ENCODE measurements around the gene ELOVL7. TPM values are rescaled to one million over a fixed set of nuclear protein-coding genes. Genes with fewer than 3 reads are reported as not detected.
"Not testable (repeated sequence)": the region's sequence is repeated elsewhere in the genome, so short reads cannot be mapped to it uniquely, and the experiment has no call there.

Gene ELOVL7
- total RNA-seq, 1 experiment from 2014 or later: 20.0 TPM

- CTCF ChIA-PET: no interaction called here
- no TSS peak for BruUV-seq (replicated peaks)
- ATAC-seq: no peak
Observed at GRCh38 chr5:60738461-60738860, 105.6 kb downstream of the ELOVL7 start.

GRCh38 chr5:60730858-60731257 lies 113.2 kb downstream of the ELOVL7 start:
- BruUV-seq (replicated peaks); H2AFZ ChIP-seq (ENCODE audit: low read depth, low read length, poor library complexity, severe bottlenecking); H3K4me1 ChIP-seq (ENCODE audit: control insufficient read depth in 1 of 2, insufficient read depth in 2 of 2, low read length in 2 of 2); H3K4me3 ChIP-seq (replicated peaks in 1 of 2; ENCODE audit: low read depth in 1 of 2, low read length in 2 of 2); DNase-seq (ENCODE audit: low read depth, low spot score); H3K9me3 ChIP-seq (ENCODE audit: control insufficient read depth in 1 of 2, insufficient read depth in 1 of 2, low read depth in 1 of 2, low read length in 2 of 2); H4K20me1 ChIP-seq (ENCODE audit: insufficient read depth); H3K9me2 ChIP-seq (ENCODE audit: insufficient read depth); ATAC-seq; intact Hi-C loops (cut with micrococcal nuclease); POLR2A ChIA-PET; RAD21 ChIA-PET (ENCODE audit: low non-redundant PET in 1 of 2, low total read pairs in 2 of 2, uncharacterized antibody in 2 of 2, unreplicated experiment in 2 of 2); H3K79me2 ChIP-seq (ENCODE audit: insufficient read depth, low read length); H3K27ac ChIP-seq (ENCODE audit: low read depth, low read length); H3K9ac ChIP-seq (ENCODE audit: low read length); CTCF ChIA-PET; H3K36me3 ChIP-seq (ENCODE audit: control insufficient read depth in 1 of 2, insufficient read depth in 2 of 2, low read length in 2 of 2); H3K4me2 ChIP-seq (ENCODE audit: low read length); H3K27me3 ChIP-seq (ENCODE audit: insufficient read depth, low read length): not testable (repeated sequence)

More at GRCh38 chr5:60738461-60738860, 105.6 kb downstream of the ELOVL7 start:
- 0 out of 4 replicates have a peak, but pooled peaks cover 0 to 3% of the 10 kb centered on the region in 2 experiments for H3K9me3 ChIP-seq (ENCODE audit: control insufficient read depth in 1 of 2, insufficient read depth in 1 of 2, low read depth in 1 of 2, low read length in 2 of 2)
- H3K79me2 ChIP-seq (ENCODE audit: insufficient read depth, low read length): no peaks in the 10 kb centered on the region
- H3K36me3 ChIP-seq (ENCODE audit: control insufficient read depth in 1 of 2, insufficient read depth in 2 of 2, low read length in 2 of 2): no peaks in the 10 kb centered on the region
- H4K20me1 ChIP-seq (ENCODE audit: insufficient read depth): no peaks in the 10 kb centered on the region
- intact Hi-C loops (cut with micrococcal nuclease): no loop called here
- no peak for DNase-seq (ENCODE audit: low read depth, low spot score)
- TF ChIP-seq SIN3A (IDR thresholded peaks at IDR 0.05; ENCODE audit: low read depth): no peak
- TF ChIP-seq FOSL1 (IDR thresholded peaks at IDR 0.05; ENCODE audit: low read depth): no peak
- no peak for TF ChIP-seq MAX (IDR thresholded peaks at IDR 0.05)
- TF ChIP-seq RAD21 (IDR thresholded peaks at IDR 0.05; ENCODE audit: low read depth): no peak
- no peak for TF ChIP-seq JUND (IDR thresholded peaks at IDR 0.05)
- no peak for TF ChIP-seq SP1 (IDR thresholded peaks at IDR 0.05; ENCODE audit: low read depth)
- no peak for TF ChIP-seq POLR2A (IDR thresholded peaks at IDR 0.05; ENCODE audit: borderline replicate concordance, extremely low read depth, insufficient read depth, insufficient read length)
- TF ChIP-seq POLR2AphosphoS5 (IDR thresholded peaks at IDR 0.05; ENCODE audit: low read depth, low read length): no peak
- TF ChIP-seq EGR1 (IDR thresholded peaks at IDR 0.05; ENCODE audit: low read depth): no peak
- no peak for TF ChIP-seq SRF (IDR thresholded peaks at IDR 0.05; ENCODE audit: low read depth)
- TF ChIP-seq CBX3 (IDR thresholded peaks at IDR 0.05; ENCODE audit: low read depth): no peak
- no peak for TF ChIP-seq ZNF274 (IDR thresholded peaks at IDR 0.05; ENCODE audit: low read depth, low read length)
- no peaks in the 10 kb centered on the region for H3K4me1 ChIP-seq (ENCODE audit: control insufficient read depth in 1 of 2, insufficient read depth in 2 of 2, low read length in 2 of 2)
- H3K9me2 ChIP-seq (ENCODE audit: insufficient read depth): no peaks in the 10 kb centered on the region
- H3K4me3 ChIP-seq (replicated peaks in 1 of 2; ENCODE audit: low read depth in 1 of 2, low read length in 2 of 2): no peak overlapping the region
- H3K4me2 ChIP-seq (ENCODE audit: low read length): no peak overlapping the region
- H3K27me3 ChIP-seq (ENCODE audit: insufficient read depth, low read length): no peaks in the 10 kb centered on the region
- no peak overlapping the region for H2AFZ ChIP-seq (ENCODE audit: low read depth, low read length, poor library complexity, severe bottlenecking)
- ChIA-PET RAD21 (ENCODE audit: low non-redundant PET in 1 of 2, low total read pairs in 2 of 2, uncharacterized antibody in 2 of 2, unreplicated experiment in 2 of 2) (no interaction called here), POLR2A (no interaction called here)
- H3K27ac ChIP-seq (ENCODE audit: low read depth, low read length): no peak overlapping the region
- H3K9ac ChIP-seq (ENCODE audit: low read length): no peak overlapping the region
